Adrenal gland (tissue), 12 donors: ENCODE data around the gene COX4I1. TPM values are rescaled to one million over a fixed set of nuclear protein-coding genes. Genes with fewer than 3 reads are reported as not detected.
"Not testable (repeated sequence)": the region's sequence is repeated elsewhere in the genome, so short reads cannot be mapped to it uniquely, and the experiment has no call there.

ENCODE experiments used
- DNase-seq, 7 donors: peaks; one replicate each; pipeline ENCODE4 v3.0.0-alpha.2; 2019 to 2020
- H3K27ac ChIP-seq, 5 donors: fragments of 200-600 bp; sonication (generic) in 4 of 5; 1 replicate in 3 of 5; 2 replicates in 2 of 5; pipeline versions ENCODE4 v1.5.1 to v1.8.0; 2016 to 2020; ENCODE audit warnings: mild to moderate bottlenecking in 1 of 5
- H3K27me3 ChIP-seq: fragments of 200-600 bp; 2 replicates; pipeline ENCODE4 v1.8.0; 2021
- H3K36me3 ChIP-seq, 2 donors: fragments of 200-600 bp; replicated peaks in 1 of 2; 1 replicate in 1 of 2; 2 replicates in 1 of 2; pipeline versions ENCODE4 v1.5.1 to v1.8.0; 2018 to 2022
- H3K4me1 ChIP-seq, 2 donors: fragments of 200-600 bp; replicated peaks in 1 of 2; 1 replicate in 1 of 2; 2 replicates in 1 of 2; pipeline versions ENCODE4 v1.5.1 to v1.8.0; 2018 to 2021
- H3K4me3 ChIP-seq, 4 donors: fragments of 200-600 bp; sonication (generic) in 3 of 4; one replicate each; pipeline ENCODE4 v1.5.1; 2016 to 2018
- H3K9me3 ChIP-seq, 3 donors: fragments of 200-600 bp; sonication (generic) in 1 of 3; replicated peaks in 1 of 3; 1 replicate in 2 of 3; 2 replicates in 1 of 3; pipeline versions ENCODE4 v1.5.1 to v1.8.0; 2016 to 2021
- CTCF ChIP-seq, 6 experiments: fragments of 450-650 bp in 4 of 6; fragments of 200-600 bp in 2 of 6; sonication (generic) in 1 of 6; IDR thresholded peaks; 1 replicate in 5 of 6; 2 replicates in 1 of 6; pipeline versions ENCODE4 v1.5.1 to v1.8.0; 2016 to 2021; ENCODE audit warnings: antibody characterized with exemption in 6 of 6, mild to moderate bottlenecking in 2 of 6, moderate library complexity in 1 of 6
- POLR2A ChIP-seq, 2 donors: fragments of 450-650 bp; IDR thresholded peaks; one replicate each; pipeline ENCODE4 v1.6.1; 2017; ENCODE audit warnings: antibody characterized with exemption in 2 of 2, mild to moderate bottlenecking in 2 of 2, moderate library complexity in 1 of 2
- WGBS, 4 donors: extraction: QIAGEN DNeasy Blood & Tissue Kit in 2 of 4; methylation state at CpG; one replicate each; pipeline versions ENCODE4 v1.1.5 to v1.1.7; 2013 to 2017; 5-methylcytosine and 5-hydroxymethylcytosine counted together
- intact Hi-C, 2 donors: fragments of 100-400 bp; cut with DNase I; formaldehyde crosslinking; loops; one replicate each; pipeline versions ENCODE4 v1.14.1 to v1.15.0; 2022 to 2023
- polyA plus RNA-seq, 3 donors: library from polyadenylated mRNA; stranded (reverse); fragments of 200-250 nt in 2 of 3; fragments of 350-450 nt in 1 of 3; fragmentation: Illumina TruSeq in 1 of 3; extraction: RNeasy Lipid Tissue Mini Kit (QIAGEN cat#74804) in 1 of 3; gene quantifications; one replicate each; pipeline ENCODE4 v1.2.3, GENCODE V29; 2013 to 2014
- total RNA-seq, 9 donors: library from RNA; depleted of rRNA in 4 of 9; stranded (reverse); fragments of >200 nt in 4 of 9; fragments of 120-200 nt in 1 of 9; fragmentation: NEBNext Ultra II Directional in 1 of 9; extraction: Animal tissue kit (Norgen Biotek cat#: 25700) in 1 of 9; gene quantifications; one replicate each; pipeline versions ENCODE4 v1.1.0 to v1.2.4, GENCODE V29; 2013 to 2023
- donor health status: healthy with polysubstance abuse.
- donor health status: Bipolar disorder and iron deficiency.
- donor health status: DM: yes; HTN: yes; CAD: no.
- donor health status: DM: no; HTN: no; CAD: no.
- donor health status: DM: no; HTN: no; CAD: no.
- donor health status: DM: yes; HTN: yes; CAD: no.

Gene COX4I1
- total and polyA plus RNA-seq, 12 donors = 466 to 1,628 (median 536) TPM

DNA sequence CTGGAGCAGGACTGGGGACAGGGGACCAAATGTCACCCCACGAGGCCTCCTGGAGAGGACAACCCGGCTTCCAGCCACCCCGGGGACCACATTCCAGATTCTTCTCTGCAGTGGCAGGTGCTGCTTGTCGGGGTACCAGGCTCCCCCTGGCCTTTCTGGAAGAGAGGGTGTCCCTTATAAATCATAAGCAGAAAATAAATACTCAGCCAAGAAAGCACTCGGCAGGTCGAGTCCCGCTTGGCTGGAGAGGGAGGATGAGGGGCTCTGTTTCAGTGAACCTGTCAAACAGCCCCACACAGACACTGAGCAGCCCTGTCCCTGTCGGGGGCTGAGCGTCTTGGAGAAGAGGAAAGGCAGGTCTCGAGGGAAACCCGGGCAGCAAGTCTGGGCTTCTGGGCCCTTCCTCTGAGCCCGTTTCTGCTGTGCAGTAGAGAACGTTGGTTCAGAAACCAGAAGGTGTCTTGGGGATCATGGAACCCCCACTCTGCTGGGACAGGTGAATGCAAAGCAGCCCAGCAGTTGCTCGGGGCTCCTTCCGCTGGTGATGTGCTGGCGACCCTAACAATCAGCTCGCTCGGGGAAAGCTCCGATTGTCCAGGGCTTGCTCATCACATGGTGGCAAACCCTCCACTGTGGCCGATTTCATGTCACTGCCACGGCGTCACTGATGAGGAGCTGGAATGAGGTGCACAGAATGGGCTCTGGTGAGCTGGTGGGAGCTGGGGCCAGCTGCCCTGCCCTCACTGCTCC lies 36.6 kb downstream of the COX4I1 start:
- Histone ChIP-seq H3K27me3 (peaks cover 22% of the 10 kb centered on the region), H3K36me3 (no peaks in the 10 kb centered on the region), H3K4me3 (no peak overlapping the region), H3K4me1 (no peaks in the 10 kb centered on the region), H3K9me3 (no peaks in the 10 kb centered on the region), H3K27ac (no peak overlapping the region)
- WGBS, 4 donors = 33 to 65% (median 58%) methylated on average over 6 to 22 of the region's 22 CpGs
- intact Hi-C loops = no loop called here
- DNase-seq = no peak
- TF ChIP-seq POLR2A (IDR thresholded peaks at IDR 0.05) (no peak), CTCF (IDR thresholded peaks at IDR 0.05) (no peak)

- Histone ChIP-seq H3K27ac (no peak overlapping the region), H3K4me3 (no peak overlapping the region), H3K36me3 (no peaks in the 10 kb centered on the region), H3K4me1 (no peaks in the 10 kb centered on the region), H3K9me3 (no peaks in the 10 kb centered on the region), H3K27me3 (peaks cover 22% of the 10 kb centered on the region)
- WGBS, 4 donors = 63 to 70% (median 65%) methylated on average over 19 to 24 of the region's 24 CpGs
- intact Hi-C loops = no loop called here
- no peak for DNase-seq
- TF ChIP-seq POLR2A (IDR thresholded peaks at IDR 0.05) (no peak), CTCF (IDR thresholded peaks at IDR 0.05) (no peak)
These were observed 37.4 kb downstream of the COX4I1 start for GRCh38 chr16:85836706-85837582.

- H3K4me1 ChIP-seq, H3K9me3 ChIP-seq, DNase-seq, H3K27ac ChIP-seq, H3K4me3 ChIP-seq, H3K36me3 ChIP-seq, intact Hi-C loops: not testable (repeated sequence)
- 73 to 88% (median 78%) methylated on average over 4 of the region's 4 CpGs for WGBS, 4 donors
- H3K27me3 ChIP-seq = peaks cover 22% of the 10 kb centered on the region
These were observed 38.2 kb downstream of the COX4I1 start for GRCh38 chr16:85837654-85838053.

GRCh38 chr16:85838381-85838780 lies 38.9 kb downstream of the COX4I1 start:
- peaks cover 25% of the 10 kb centered on the region for H3K27me3 ChIP-seq
- no peaks in the 10 kb centered on the region for H3K9me3 ChIP-seq
- H3K36me3 ChIP-seq = no peaks in the 10 kb centered on the region
- H3K4me1 ChIP-seq = no peaks in the 10 kb centered on the region
- H3K27ac ChIP-seq = no peak overlapping the region
- intact Hi-C loops = no loop called here
- WGBS, 4 donors = 57 to 77% (median 64%) methylated on average over 9 to 11 of the region's 11 CpGs
- peak in 1 of 7 donors; percentile 30 for DNase-seq
- no peak overlapping the region for H3K4me3 ChIP-seq
- TF ChIP-seq POLR2A (IDR thresholded peaks at IDR 0.05) (no peak), CTCF (IDR thresholded peaks at IDR 0.05) (no peak)
